Measurements from ENCODE around the gene GLRX.

DNA sequence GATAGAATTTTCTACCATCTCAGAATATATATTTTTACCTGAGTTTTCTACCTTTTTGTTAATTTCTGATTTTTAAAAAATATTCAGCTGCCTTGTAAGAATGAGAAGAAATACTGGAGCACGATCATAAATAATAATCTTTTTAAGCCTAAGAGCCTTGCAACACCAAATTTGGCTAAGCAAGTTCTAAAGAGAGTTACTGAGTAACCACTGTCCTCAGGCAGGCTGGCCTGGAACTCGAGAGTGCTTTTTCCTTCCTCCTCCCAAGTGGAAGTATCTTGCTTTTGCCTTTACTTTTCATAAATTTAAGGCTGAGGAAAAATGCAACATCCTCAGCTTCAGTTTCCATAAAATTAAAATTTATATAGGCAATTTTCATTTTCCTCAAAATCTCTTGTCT, 21.0 kb downstream of the GLRX start:
- no peak for TF ChIP-seq CHD4 (IDR thresholded peaks at IDR 0.05)
- TF ChIP-seq, protein P1, sequence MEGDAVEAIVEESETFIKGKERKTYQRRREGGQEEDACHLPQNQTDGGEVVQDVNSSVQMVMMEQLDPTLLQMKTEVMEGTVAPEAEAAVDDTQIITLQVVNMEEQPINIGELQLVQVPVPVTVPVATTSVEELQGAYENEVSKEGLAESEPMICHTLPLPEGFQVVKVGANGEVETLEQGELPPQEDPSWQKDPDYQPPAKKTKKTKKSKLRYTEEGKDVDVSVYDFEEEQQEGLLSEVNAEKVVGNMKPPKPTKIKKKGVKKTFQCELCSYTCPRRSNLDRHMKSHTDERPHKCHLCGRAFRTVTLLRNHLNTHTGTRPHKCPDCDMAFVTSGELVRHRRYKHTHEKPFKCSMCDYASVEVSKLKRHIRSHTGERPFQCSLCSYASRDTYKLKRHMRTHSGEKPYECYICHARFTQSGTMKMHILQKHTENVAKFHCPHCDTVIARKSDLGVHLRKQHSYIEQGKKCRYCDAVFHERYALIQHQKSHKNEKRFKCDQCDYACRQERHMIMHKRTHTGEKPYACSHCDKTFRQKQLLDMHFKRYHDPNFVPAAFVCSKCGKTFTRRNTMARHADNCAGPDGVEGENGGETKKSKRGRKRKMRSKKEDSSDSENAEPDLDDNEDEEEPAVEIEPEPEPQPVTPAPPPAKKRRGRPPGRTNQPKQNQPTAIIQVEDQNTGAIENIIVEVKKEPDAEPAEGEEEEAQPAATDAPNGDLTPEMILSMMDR (IDR thresholded peaks at IDR 0.05 in 2 of 3, conservative IDR thresholded peaks at IDR 0.05 in 1 of 3; ENCODE audit: control insufficient read depth in 2 of 3, extremely low read depth in 1 of 3, insufficient read depth in 1 of 3, low read depth in 3 of 3, low read length in 3 of 3), result no peak
- TF ChIP-seq, protein P2, sequence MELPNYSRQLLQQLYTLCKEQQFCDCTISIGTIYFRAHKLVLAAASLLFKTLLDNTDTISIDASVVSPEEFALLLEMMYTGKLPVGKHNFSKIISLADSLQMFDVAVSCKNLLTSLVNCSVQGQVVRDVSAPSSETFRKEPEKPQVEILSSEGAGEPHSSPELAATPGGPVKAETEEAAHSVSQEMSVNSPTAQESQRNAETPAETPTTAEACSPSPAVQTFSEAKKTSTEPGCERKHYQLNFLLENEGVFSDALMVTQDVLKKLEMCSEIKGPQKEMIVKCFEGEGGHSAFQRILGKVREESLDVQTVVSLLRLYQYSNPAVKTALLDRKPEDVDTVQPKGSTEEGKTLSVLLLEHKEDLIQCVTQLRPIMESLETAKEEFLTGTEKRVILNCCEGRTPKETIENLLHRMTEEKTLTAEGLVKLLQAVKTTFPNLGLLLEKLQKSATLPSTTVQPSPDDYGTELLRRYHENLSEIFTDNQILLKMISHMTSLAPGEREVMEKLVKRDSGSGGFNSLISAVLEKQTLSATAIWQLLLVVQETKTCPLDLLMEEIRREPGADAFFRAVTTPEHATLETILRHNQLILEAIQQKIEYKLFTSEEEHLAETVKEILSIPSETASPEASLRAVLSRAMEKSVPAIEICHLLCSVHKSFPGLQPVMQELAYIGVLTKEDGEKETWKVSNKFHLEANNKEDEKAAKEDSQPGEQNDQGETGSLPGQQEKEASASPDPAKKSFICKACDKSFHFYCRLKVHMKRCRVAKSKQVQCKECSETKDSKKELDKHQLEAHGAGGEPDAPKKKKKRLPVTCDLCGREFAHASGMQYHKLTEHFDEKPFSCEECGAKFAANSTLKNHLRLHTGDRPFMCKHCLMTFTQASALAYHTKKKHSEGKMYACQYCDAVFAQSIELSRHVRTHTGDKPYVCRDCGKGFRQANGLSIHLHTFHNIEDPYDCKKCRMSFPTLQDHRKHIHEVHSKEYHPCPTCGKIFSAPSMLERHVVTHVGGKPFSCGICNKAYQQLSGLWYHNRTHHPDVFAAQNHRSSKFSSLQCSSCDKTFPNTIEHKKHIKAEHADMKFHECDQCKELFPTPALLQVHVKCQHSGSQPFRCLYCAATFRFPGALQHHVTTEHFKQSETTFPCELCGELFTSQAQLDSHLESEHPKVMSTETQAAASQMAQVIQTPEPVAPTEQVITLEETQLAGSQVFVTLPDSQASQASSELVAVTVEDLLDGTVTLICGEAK (IDR thresholded peaks at IDR 0.05; ENCODE audit: borderline replicate concordance), result no peak
- no peak for TF ChIP-seq TCF12 (IDR thresholded peaks at IDR 0.05; ENCODE audit: low read depth, low read length)
- TF ChIP-seq, protein P3, sequence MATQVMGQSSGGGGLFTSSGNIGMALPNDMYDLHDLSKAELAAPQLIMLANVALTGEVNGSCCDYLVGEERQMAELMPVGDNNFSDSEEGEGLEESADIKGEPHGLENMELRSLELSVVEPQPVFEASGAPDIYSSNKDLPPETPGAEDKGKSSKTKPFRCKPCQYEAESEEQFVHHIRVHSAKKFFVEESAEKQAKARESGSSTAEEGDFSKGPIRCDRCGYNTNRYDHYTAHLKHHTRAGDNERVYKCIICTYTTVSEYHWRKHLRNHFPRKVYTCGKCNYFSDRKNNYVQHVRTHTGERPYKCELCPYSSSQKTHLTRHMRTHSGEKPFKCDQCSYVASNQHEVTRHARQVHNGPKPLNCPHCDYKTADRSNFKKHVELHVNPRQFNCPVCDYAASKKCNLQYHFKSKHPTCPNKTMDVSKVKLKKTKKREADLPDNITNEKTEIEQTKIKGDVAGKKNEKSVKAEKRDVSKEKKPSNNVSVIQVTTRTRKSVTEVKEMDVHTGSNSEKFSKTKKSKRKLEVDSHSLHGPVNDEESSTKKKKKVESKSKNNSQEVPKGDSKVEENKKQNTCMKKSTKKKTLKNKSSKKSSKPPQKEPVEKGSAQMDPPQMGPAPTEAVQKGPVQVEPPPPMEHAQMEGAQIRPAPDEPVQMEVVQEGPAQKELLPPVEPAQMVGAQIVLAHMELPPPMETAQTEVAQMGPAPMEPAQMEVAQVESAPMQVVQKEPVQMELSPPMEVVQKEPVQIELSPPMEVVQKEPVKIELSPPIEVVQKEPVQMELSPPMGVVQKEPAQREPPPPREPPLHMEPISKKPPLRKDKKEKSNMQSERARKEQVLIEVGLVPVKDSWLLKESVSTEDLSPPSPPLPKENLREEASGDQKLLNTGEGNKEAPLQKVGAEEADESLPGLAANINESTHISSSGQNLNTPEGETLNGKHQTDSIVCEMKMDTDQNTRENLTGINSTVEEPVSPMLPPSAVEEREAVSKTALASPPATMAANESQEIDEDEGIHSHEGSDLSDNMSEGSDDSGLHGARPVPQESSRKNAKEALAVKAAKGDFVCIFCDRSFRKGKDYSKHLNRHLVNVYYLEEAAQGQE (IDR thresholded peaks at IDR 0.05; ENCODE audit: low read depth, low read length), result no peak
- no peak for TF ChIP-seq ZZZ3 (IDR thresholded peaks at IDR 0.05; ENCODE audit: control insufficient read depth, insufficient read length, low read depth)
- no peak for TF ChIP-seq BACH1 (IDR thresholded peaks at IDR 0.05; ENCODE audit: borderline replicate concordance)
- no peak for TF ChIP-seq SIN3A (IDR thresholded peaks at IDR 0.05; ENCODE audit: low read depth, low read length)
- TF ChIP-seq, protein P4, sequence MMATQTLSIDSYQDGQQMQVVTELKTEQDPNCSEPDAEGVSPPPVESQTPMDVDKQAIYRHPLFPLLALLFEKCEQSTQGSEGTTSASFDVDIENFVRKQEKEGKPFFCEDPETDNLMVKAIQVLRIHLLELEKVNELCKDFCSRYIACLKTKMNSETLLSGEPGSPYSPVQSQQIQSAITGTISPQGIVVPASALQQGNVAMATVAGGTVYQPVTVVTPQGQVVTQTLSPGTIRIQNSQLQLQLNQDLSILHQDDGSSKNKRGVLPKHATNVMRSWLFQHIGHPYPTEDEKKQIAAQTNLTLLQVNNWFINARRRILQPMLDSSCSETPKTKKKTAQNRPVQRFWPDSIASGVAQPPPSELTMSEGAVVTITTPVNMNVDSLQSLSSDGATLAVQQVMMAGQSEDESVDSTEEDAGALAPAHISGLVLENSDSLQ (IDR thresholded peaks at IDR 0.05), result no peak
- no peak for TF ChIP-seq SMARCA5 (IDR thresholded peaks at IDR 0.05)
- TF ChIP-seq HCFC1 (IDR thresholded peaks at IDR 0.05; ENCODE audit: low read length), result no peak
- TF ChIP-seq BHLHE40 (IDR thresholded peaks at IDR 0.05; ENCODE audit: borderline replicate concordance in 1 of 2, low read depth in 2 of 2, low read length in 1 of 2), result no peak
- no peak for TF ChIP-seq EP300 (IDR thresholded peaks at IDR 0.05; ENCODE audit: borderline replicate concordance in 1 of 2, control insufficient read depth in 1 of 2, low read depth in 2 of 2, low read length in 2 of 2)
